CD4-positive, alpha-beta T cell treated with Interleukin-21 for 1 hour (primary cell): ENCODE results near the gene SH3BP2.
A peak's percentile ranks its signal among the peaks of the same experiment; 100 is the strongest.

ENCODE experiments used
- DNase-seq: peaks from one replicate; pipeline ENCODE4 v3.0.0-alpha.2; 2020

Gene SH3BP2

DNA sequence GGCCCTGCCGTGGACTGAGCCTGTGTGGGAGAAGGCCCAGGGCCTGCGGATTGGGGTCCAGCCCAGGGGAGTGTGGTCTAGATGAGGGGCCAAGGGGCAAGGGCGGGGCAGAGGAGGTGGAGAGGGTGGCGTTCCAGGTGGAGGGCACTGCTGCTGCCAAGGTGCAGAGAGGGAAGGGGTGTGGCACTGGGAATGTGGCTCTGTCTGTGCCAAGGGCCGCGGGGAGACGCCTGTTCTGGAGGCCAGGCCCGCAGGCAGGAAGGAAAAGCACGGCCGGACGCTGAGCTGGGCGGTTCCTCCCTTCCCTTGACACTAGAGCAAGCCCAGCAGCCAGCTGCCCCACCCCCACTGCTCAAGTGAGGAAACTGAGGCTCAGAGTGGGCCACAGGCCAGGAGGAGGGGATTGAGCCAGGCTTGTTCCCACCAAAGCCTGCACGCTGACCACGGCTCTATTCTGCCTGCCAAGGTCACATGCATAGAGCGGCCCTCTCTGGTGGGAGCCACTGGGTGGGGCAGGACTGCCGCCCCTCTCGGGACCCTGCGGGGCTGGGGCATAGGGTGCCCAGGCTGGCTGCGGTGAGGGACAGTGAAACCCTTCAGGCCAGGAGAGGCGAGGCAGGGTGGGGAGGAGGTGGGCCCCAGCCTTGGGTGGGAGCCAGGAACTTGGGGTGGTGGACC, 13.0 kb downstream of the SH3BP2 start:
- no peak for DNase-seq

DNA sequence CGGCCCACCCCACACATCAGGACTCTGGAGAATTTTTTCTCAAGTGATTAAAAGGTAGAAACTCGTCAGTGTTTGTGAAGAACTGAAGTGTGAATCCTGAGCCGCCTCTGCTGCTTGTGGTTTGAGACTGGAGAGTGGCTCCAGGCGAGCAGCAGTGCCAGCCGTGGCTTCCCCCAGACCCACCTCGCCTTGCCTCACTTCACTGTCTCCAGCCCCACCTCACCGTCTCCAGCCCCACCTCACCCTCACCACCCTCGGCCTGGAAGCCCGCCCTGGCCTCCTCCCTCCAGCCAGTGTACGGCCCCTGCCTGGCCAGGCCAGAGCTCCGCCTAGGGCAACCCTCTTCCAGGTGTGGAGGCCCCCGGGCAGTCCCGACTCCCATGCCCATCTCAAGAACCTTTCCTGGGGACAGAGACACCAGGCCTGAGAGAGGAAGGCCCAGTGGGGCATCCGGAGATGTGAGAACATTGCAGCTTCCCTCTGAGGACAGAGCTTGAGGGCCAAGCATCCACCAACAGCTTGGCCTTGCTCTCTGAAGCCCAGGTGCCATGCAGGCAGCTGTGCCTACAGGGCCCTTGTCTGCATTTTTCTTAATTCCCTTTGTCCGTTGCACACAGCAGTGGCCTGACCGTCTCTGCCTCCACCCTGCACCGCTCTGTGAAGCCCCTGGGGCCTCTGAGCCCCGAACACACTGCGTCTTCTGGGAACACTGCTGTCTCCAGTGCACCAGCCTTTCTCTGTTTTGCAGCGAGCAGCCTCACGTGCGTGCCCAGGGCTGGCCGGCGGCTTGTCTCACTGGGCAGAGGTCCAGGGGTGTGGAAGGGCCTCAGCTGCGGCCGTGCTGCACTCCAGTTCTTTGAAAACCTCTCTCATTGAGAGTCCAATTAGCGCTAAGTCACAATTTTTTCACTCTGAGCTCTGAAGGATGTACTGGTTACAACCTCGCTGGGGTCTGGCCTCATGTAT, 13.8 kb downstream of the SH3BP2 start:
- DNase-seq, result no peak

GRCh38 chr4:2807571-2807970, 14.7 kb downstream of the SH3BP2 start:
- no peak for DNase-seq

- DNase-seq, result no peak
These were observed 15.1 kb downstream of the SH3BP2 start for GRCh38 chr4:2808001-2808400.

DNA sequence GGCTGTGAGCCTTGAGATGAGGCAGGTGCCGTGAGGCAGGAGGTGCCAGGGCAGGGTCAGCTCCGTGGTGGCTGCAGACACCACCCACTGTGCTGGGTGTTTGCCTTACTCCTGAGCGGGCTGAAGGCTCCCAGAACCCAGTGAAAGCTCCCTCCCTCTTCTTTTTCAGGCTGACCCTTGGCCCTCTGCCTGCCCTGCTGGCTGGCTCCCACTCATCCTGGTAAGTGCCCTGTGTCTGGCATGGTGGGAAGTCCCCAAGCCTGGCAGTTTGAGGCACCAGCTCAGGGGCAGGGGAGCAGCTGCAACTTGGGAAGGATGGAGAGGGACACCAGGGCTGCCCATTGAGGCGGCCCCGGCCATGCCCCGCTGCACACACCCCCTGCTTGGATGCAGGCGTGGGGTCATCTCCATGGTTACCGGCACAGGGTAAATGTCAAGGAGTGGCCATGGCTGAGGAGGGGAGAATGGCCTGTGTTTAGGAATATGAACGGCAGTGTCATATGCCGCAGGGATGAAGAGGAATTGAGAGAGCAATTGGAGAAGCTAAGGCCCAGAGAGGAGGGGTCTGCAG, 16.8 kb downstream of the SH3BP2 start:
- no peak for DNase-seq

DNA sequence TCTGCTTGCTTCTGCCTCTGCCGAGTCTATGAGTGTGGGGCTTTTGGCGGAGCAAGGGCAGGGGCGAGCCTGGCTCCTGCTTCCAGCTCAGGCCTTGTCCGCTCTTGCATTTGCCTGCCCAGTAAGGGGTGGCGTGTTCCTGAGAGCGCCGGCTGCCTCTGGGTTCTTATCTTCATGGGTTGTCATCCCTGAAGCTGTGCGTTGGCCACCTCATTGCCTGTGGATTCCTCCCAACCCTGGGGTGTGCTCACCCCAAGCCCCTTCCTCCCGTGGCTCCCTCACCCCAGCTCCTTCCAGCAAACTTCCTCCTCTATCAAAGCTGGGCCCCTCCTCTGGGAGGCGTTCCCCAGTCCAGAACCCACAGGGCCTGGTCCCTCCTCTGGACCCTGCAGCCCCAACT, 17.5 kb downstream of the SH3BP2 start:
- no peak for DNase-seq

- peak; percentile 67 for DNase-seq
These were observed 19.1 kb downstream of the SH3BP2 start for GRCh38 chr4:2811830-2812611.

GRCh38 chr4:2812612-2813354, 19.9 kb downstream of the SH3BP2 start:
- DNase-seq, result no peak

DNA sequence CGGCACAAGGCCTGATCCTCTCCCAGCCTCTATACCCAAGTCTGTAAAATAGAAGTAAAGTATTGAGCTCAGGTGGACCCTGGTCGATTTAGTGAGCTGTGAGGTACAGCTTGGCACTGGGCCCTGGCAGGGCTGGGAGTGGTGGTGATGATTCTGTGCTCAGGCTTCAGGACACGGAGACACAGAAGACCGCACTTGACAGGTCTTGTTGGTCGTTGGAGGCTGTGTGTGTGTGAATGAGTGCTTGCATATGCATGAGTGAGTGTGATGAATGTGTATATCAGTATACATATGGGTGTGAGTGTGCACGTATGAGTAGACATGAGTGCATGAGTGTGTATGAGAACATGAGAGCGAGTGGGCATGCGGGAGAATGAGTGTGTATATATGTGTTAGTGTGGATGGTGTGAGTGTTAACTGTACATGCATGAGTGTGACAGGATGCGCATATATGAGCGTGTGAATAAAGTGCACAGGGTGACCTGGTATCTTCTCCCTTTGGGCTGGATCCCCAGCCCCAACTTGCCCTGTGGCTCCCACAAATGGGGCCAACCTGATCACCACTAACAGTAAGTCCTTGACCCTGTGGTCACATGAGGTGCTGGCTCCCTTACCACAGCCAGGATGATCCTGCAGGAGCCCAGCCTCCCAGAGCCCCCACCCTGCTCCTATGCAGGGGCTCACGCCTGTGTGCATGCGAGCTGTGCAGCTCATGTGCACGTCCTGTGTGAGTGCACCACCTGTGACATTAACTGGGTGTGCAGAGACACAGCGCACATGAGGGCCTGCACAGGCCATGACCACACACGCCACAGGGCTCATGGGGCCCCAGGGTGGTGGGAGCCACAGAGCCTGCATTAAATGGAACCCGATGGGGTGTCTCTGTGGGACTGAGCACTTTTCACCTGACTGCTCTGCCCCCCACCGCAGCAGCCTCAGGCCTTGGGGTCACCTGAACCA, 20.8 kb downstream of the SH3BP2 start:
- no peak for DNase-seq

GRCh38 chr4:2814627-2815270, 21.9 kb downstream of the SH3BP2 start:
- DNase-seq, result no peak

GRCh38 chr4:2816401-2816954, 23.6 kb downstream of the SH3BP2 start:
- no peak for DNase-seq

- no peak for DNase-seq
These were observed 24.3 kb downstream of the SH3BP2 start for GRCh38 chr4:2817137-2817536.

DNA sequence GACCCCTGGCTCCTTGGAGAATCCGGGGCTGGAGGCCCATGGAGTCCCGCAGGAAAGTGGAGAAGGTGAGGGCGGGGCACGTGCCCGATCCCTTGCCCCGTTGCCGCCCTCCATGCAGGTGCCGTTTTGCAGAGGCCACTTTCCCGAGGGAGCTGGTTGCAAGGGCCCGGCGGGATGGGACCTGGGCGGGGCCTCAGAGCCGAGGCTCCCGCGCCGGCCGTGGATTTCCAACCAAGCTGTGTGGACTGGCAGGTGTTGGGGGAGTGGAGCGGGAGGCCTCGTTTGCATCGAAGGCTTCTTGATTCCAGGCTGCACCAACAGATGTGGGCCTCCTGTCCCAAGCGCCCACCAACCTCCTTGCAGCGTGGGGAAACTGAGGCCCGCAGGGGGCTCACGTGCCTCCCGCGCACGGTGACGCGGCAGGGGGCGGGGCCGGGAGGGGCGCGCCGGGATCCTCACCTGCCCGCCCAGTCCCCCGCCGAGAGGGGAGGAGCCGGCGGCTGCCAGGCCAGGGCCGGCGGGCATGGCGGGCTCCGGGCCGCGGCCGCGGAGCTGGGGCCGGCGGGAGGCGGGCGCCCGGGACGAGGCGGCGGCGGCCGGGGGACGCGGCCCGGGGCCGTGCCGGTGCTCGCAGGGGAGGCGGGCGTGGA, 24.9 kb downstream of the SH3BP2 start:
- no peak for DNase-seq

- DNase-seq, result no peak
These were observed 25.6 kb downstream of the SH3BP2 start for GRCh38 chr4:2818351-2818939.

- no peak for DNase-seq
These were observed 26.6 kb downstream of the SH3BP2 start for GRCh38 chr4:2819244-2820215.

GRCh38 chr4:2820216-2820982, 27.5 kb downstream of the SH3BP2 start:
- DNase-seq, result no peak
